ENCODE data around the gene NKX2-3.
A peak's percentile ranks its signal among the peaks of the same experiment; 100 is the strongest.

The NKX2-3 gene

DNA sequence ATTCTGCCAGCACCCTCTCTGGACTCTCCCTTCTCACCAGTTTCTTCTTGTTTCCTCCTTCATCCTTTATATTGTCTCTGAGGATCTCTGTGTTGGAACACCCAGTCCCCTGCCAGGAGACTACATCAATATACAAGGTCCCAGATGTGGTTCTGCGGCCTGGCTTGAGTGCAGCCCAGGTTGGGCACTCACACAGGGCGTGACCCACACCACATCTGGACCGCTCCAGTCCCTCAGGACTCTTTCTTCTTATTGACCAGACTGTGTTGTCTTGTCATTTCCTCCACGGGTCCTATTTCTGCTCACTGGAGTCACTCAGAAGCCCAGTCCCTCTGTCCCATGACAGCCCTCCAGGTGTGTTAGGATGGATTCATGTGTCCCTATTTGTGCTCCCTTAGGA, 26.0 kb downstream of the NKX2-3 start:
- TF ChIP-seq, protein P1, sequence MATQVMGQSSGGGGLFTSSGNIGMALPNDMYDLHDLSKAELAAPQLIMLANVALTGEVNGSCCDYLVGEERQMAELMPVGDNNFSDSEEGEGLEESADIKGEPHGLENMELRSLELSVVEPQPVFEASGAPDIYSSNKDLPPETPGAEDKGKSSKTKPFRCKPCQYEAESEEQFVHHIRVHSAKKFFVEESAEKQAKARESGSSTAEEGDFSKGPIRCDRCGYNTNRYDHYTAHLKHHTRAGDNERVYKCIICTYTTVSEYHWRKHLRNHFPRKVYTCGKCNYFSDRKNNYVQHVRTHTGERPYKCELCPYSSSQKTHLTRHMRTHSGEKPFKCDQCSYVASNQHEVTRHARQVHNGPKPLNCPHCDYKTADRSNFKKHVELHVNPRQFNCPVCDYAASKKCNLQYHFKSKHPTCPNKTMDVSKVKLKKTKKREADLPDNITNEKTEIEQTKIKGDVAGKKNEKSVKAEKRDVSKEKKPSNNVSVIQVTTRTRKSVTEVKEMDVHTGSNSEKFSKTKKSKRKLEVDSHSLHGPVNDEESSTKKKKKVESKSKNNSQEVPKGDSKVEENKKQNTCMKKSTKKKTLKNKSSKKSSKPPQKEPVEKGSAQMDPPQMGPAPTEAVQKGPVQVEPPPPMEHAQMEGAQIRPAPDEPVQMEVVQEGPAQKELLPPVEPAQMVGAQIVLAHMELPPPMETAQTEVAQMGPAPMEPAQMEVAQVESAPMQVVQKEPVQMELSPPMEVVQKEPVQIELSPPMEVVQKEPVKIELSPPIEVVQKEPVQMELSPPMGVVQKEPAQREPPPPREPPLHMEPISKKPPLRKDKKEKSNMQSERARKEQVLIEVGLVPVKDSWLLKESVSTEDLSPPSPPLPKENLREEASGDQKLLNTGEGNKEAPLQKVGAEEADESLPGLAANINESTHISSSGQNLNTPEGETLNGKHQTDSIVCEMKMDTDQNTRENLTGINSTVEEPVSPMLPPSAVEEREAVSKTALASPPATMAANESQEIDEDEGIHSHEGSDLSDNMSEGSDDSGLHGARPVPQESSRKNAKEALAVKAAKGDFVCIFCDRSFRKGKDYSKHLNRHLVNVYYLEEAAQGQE (IDR thresholded peaks at IDR 0.05; ENCODE audit: low read depth): no peak
- no peak for TF ChIP-seq TEAD4 (IDR thresholded peaks at IDR 0.05)
- TF ChIP-seq TCF12 (IDR thresholded peaks at IDR 0.05; ENCODE audit: low read depth): no peak
- TF ChIP-seq CEBPB (IDR thresholded peaks at IDR 0.05): no peak
- no peak for TF ChIP-seq TAF1 (IDR thresholded peaks at IDR 0.05; ENCODE audit: low read depth)
- TF ChIP-seq FOXM1 (IDR thresholded peaks at IDR 0.05; ENCODE audit: borderline replicate concordance, low read depth): no peak
- TF ChIP-seq MAX (IDR thresholded peaks at IDR 0.05): no peak
- TF ChIP-seq YY1 (IDR thresholded peaks at IDR 0.05; ENCODE audit: low read depth): no peak
- TF ChIP-seq RAD21 (IDR thresholded peaks at IDR 0.05; ENCODE audit: low read depth): no peak
- TF ChIP-seq CREB1 (IDR thresholded peaks at IDR 0.05; ENCODE audit: low read depth): no peak

DNA sequence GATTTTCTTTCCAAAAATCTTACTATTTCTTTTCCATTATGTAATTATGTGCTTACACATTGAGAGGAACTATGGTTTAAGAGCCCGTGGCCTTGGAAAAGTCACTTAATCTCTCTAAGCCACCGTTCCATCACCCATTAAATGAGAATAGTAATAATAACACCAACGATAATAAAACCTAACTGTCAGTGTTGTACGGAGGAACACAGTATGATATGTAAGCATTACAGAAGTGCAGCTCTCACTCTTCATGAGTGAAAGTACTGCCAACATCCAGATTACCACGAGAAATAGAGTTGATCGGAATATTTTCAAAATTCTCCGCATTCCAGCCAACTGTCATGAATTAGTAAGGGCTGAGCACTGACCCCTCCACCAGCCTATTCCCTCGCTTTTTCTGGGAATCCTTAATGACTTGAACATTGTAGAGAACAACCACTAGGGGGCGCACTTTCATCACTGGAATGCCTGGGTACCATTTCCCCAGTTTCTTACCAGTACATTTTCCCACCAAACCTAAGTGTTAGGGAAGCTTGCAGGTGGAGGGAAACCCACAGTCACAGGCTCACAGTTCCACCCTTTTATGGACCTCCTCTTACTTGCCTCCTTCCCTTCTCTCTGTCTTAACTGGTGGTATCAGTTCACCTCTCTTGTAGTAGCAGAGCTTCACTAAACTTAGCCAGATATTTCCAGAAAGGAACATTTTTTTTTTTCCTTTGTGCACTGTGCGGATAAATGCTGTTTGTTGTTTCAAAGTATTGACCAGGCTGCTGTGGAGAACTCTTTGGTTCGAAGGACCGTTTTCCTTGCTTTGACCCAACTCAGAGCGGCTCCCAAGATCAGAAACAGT, 27.8 kb downstream of the NKX2-3 start:
- TF ChIP-seq CREB1 (IDR thresholded peaks at IDR 0.05; ENCODE audit: low read depth): no peak
- peak; percentile 83 for TF ChIP-seq RAD21 (IDR thresholded peaks at IDR 0.05; ENCODE audit: low read depth)
- TF ChIP-seq TAF1 (IDR thresholded peaks at IDR 0.05; ENCODE audit: low read depth): no peak
- TF ChIP-seq TEAD4 (IDR thresholded peaks at IDR 0.05): peak; percentile 47; the same call in 1 of the 2 replicates

- TF ChIP-seq CEBPB (IDR thresholded peaks at IDR 0.05) (no peak), TAF1 (IDR thresholded peaks at IDR 0.05; ENCODE audit: low read depth) (no peak), ZBTB7A (IDR thresholded peaks at IDR 0.05; ENCODE audit: low read depth) (no peak), EP300 (IDR thresholded peaks at IDR 0.05; ENCODE audit: borderline replicate concordance) (no peak), FOXM1 (IDR thresholded peaks at IDR 0.05; ENCODE audit: borderline replicate concordance, low read depth) (no peak)
Measured at GRCh38 chr10:99562631-99563030, 29.9 kb downstream of the NKX2-3 start.

GRCh38 chr10:99564361-99564760, 31.6 kb downstream of the NKX2-3 start:
- no peak for TF ChIP-seq MAX (IDR thresholded peaks at IDR 0.05)
- no peak for TF ChIP-seq CEBPB (IDR thresholded peaks at IDR 0.05)
- TF ChIP-seq ZBTB7A (IDR thresholded peaks at IDR 0.05; ENCODE audit: low read depth): no peak

DNA sequence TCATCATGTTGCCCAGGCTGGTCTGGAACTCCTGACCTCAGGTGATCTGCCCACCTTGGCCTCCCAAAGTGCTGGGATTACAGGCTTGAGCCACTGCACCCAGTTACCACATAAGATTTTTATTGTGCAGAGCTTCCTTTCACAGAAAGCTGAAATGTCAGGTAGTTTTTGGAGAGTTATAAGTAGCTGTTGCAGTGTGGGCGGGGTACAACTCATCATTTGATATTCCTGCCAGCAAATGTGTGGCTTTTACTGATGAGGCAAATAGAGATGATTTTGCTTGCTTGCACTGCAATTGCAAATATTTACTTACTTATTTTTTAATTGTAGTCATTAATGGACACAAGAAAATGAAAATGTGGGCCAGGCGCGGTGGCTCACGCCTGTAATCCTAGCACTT, 32.4 kb downstream of the NKX2-3 start:
- TF ChIP-seq NFIC (IDR thresholded peaks at IDR 0.05): no peak
- TF ChIP-seq ZBTB7A (IDR thresholded peaks at IDR 0.05; ENCODE audit: low read depth): no peak
- no peak for TF ChIP-seq YY1 (IDR thresholded peaks at IDR 0.05; ENCODE audit: low read depth)
- TF ChIP-seq CREB1 (IDR thresholded peaks at IDR 0.05; ENCODE audit: low read depth): no peak

DNA sequence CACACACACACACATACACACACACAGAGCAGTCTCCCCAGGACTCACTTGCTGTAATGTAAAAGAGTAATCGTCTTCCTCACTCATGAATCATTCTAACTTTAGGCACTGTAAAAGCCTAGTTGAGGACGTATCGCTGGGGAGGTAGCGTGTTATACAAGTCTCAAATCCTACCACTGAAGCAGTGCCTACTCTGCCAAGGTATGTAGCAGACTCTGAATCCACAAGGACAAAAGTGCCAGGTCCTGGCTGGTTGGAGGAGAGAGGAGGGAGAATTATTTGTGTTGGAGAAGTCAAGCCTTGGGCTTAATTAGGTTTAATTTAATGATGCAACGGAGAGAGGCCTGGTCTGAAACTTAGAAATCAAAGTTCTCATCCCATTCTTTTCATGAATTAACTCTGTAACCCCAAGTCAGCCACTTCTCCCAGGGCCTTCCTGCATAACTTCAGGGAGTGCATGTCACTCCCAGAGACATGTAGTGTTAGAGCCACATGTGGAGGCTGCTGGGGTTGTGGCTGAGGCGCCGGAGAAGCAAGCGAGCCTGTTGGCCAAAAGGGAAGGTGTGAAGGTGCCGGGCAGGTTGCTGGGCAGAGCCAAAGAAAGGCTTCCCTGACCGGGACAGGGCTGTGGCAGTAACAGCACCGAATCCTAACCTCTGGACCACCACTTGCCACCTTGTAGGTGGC, 36.7 kb downstream of the NKX2-3 start:
- no peak for TF ChIP-seq EGR1 (IDR thresholded peaks at IDR 0.05)
- no peak for TF ChIP-seq ZBTB7A (IDR thresholded peaks at IDR 0.05; ENCODE audit: low read depth)
- TF ChIP-seq, protein P1 (IDR thresholded peaks at IDR 0.05; ENCODE audit: low read depth): no peak
- no peak for TF ChIP-seq MAX (IDR thresholded peaks at IDR 0.05)
- TF ChIP-seq FOXM1 (IDR thresholded peaks at IDR 0.05; ENCODE audit: borderline replicate concordance, low read depth): no peak
- no peak for TF ChIP-seq TAF1 (IDR thresholded peaks at IDR 0.05; ENCODE audit: low read depth)
- TF ChIP-seq CEBPB (IDR thresholded peaks at IDR 0.05): no peak
- no peak for TF ChIP-seq TEAD4 (IDR thresholded peaks at IDR 0.05)
- TF ChIP-seq RAD21 (IDR thresholded peaks at IDR 0.05; ENCODE audit: low read depth): no peak
- TF ChIP-seq, protein P2, sequence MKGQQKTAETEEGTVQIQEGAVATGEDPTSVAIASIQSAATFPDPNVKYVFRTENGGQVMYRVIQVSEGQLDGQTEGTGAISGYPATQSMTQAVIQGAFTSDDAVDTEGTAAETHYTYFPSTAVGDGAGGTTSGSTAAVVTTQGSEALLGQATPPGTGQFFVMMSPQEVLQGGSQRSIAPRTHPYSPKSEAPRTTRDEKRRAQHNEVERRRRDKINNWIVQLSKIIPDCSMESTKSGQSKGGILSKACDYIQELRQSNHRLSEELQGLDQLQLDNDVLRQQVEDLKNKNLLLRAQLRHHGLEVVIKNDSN (IDR thresholded peaks at IDR 0.05): no peak
- no peak for TF ChIP-seq TCF12 (IDR thresholded peaks at IDR 0.05; ENCODE audit: low read depth)

Data from Ishikawa (cell line).